Osteocyte (in vitro differentiated cells): ENCODE data around the gene SPATA31D4. TPM values are rescaled to one million over a fixed set of nuclear protein-coding genes. Genes with fewer than 3 reads are reported as not detected.
"Not testable (repeated sequence)": the region's sequence is repeated elsewhere in the genome, so short reads cannot be mapped to it uniquely, and the experiment has no call there.

ENCODE experiments used
- DNase-seq: peaks from one replicate; pipeline ENCODE4 v3.0.0; 2021; ENCODE audit warnings: mixed read lengths; ENCODE audit not compliant: unreplicated experiment; ENCODE audit errors: extremely low spot score
- H3K27ac Mint-ChIP-seq: one replicate; pipeline ENCODE4 v1.8.0; 2021; ENCODE audit warnings: mild to moderate bottlenecking, mixed read lengths; ENCODE audit not compliant: unreplicated experiment
- H3K27me3 Mint-ChIP-seq: one replicate; pipeline ENCODE4 v1.8.0; 2021; ENCODE audit warnings: mixed read lengths; ENCODE audit not compliant: unreplicated experiment
- H3K36me3 Mint-ChIP-seq: one replicate; pipeline ENCODE4 v1.8.0; 2021; ENCODE audit warnings: mixed read lengths; ENCODE audit not compliant: unreplicated experiment
- H3K4me1 Mint-ChIP-seq: one replicate; pipeline ENCODE4 v1.8.0; 2021; ENCODE audit warnings: mixed read lengths; ENCODE audit not compliant: unreplicated experiment
- H3K4me3 Mint-ChIP-seq: one replicate; pipeline ENCODE4 v1.8.0; 2021; ENCODE audit warnings: mild to moderate bottlenecking, moderate library complexity, mixed read lengths; ENCODE audit not compliant: unreplicated experiment
- H3K9me3 Mint-ChIP-seq: one replicate; pipeline ENCODE4 v1.8.0; 2021; ENCODE audit warnings: mixed read lengths; ENCODE audit not compliant: unreplicated experiment
- CTCF ChIP-seq: fragments of 200-600 bp; sonication (generic); IDR thresholded peaks from 2 replicates; pipeline ENCODE4 v1.5.0; 2021; ENCODE audit warnings: antibody characterized with exemption, mild to moderate bottlenecking, moderate library complexity
- long read RNA-seq: library from polyadenylated mRNA; unstranded; transcript quantifications from one replicate; pipeline ENCODE4 v2.0.0, GENCODE V29; 2021
- total RNA-seq: library from RNA; stranded (reverse); gene quantifications from 2 replicates; pipeline ENCODE4 v1.2.1, GENCODE V29; 2021

Gene SPATA31D4
- total RNA-seq = not detected in 2 replicates
- long read RNA-seq = 0 reads

DNA sequence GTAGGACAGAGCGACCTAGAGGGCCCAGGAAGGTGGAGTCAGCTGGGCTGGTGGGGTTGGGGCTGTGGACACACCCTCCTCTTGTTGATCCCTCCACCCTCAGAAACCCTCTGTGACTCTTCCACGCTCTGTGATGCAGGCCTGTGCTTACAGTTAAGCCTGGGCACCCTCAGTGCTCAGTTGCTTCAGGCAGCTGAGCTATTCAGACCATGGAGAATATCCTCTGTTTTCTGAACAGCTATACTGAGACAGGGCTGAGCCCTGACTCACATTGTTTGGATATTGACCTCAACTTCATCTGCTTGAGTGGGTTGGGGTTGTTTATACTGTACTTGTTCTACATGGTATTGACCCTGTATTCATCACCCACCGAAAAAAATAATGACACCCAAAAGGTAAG is at the start of gene SPATA31D4:
SPATA31D4 (plus strand) TSS at position 124 of the 400 bp plus-strand sequence; CDS start at position 210, 86 bp downstream.
- not testable (repeated sequence) for H3K36me3 Mint-ChIP-seq, H3K9me3 Mint-ChIP-seq, H3K4me3 Mint-ChIP-seq, DNase-seq, H3K27me3 Mint-ChIP-seq, H3K27ac Mint-ChIP-seq, H3K4me1 Mint-ChIP-seq

DNA sequence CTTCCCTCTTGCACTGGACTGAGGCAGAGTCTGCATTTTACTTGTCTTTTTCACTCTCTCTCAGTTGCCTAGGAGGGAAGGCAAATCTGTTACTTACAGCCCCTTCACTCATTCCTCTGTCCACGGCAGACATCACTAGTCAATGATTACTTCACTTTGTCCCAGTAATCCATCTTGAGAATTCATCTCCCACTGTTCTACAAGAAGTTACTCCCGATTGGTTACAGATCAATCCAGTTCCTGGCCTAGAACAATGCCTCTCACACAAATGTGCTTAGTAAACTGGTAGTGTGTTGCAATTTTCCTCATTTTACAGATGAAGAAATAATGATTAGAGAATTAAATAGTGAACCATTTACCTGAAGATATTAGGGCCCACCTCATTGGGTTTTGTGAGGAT is 49.7 kb upstream of the SPATA31D4 start:
- H3K4me1 Mint-ChIP-seq = peaks cover 15% of the 10 kb centered on the region
- no peaks in the 10 kb centered on the region for H3K27me3 Mint-ChIP-seq
- no peak overlapping the region for H3K27ac Mint-ChIP-seq
- no peak for TF ChIP-seq CTCF
- no peaks in the 10 kb centered on the region for H3K9me3 Mint-ChIP-seq
- H3K4me3 Mint-ChIP-seq = no peak overlapping the region
- DNase-seq = no peak
- H3K36me3 Mint-ChIP-seq = no peaks in the 10 kb centered on the region

GRCh38 chr9:81879501-81879916 is 48.7 kb upstream of the SPATA31D4 start:
- H3K4me1 Mint-ChIP-seq = peaks cover 18% of the 10 kb centered on the region
- TF ChIP-seq CTCF = no peak
- no peaks in the 10 kb centered on the region for H3K36me3 Mint-ChIP-seq
- H3K4me3 Mint-ChIP-seq = no peak overlapping the region
- DNase-seq = no peak
- H3K9me3 Mint-ChIP-seq = no peaks in the 10 kb centered on the region
- H3K27ac Mint-ChIP-seq = no peak overlapping the region
- H3K27me3 Mint-ChIP-seq = no peaks in the 10 kb centered on the region

DNA sequence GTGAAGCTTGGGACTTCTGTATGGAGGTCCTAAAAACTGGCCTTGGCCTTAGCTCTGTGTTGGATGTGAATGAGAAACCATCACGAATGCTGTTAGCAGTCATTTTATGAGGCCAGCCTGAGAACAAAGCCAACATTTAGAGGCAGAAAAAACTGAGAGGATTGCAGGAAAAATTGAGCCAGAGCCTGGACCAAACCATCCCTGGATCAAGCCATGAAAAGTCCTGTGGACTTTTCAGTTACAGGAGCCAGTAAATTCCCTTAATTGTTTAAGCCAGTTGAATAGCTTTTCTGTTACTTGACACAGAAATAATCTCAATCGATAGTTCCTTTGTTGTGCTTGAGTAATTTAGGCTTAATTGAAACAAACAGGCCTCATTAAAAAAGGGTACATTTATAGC is 42.6 kb upstream of the SPATA31D4 start:
- Mint-ChIP-seq H3K36me3 (no peaks in the 10 kb centered on the region), H3K4me1 (peaks cover 10% of the 10 kb centered on the region), H3K4me3 (no peak overlapping the region), H3K9me3 (no peaks in the 10 kb centered on the region), H3K27ac (no peak overlapping the region), H3K27me3 (no peaks in the 10 kb centered on the region)
- no peak for TF ChIP-seq CTCF
- no peak for DNase-seq

DNA sequence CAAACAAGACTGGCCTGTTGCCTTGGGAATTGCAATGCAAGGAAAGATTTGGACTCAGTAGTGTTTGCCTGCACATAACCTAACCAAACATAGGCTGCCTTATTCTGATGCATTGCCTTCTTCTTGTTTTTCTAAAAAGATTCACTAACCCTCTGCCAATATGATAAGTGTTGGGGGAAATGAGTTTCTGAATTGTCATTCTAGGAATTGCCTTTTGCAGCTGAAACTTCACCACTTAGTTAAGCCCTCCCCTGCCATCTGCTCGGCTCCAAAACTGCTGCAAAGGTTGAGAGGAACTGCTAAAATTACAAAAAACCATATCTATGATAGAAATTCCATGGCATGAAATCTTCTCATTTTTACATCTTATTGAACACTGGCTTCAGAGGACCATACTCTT is 41.6 kb upstream of the SPATA31D4 start:
- H3K4me1 Mint-ChIP-seq = peaks cover 10% of the 10 kb centered on the region
- no peak overlapping the region for H3K27ac Mint-ChIP-seq
- TF ChIP-seq CTCF = no peak
- no peaks in the 10 kb centered on the region for H3K36me3 Mint-ChIP-seq
- no peak for DNase-seq
- no peaks in the 10 kb centered on the region for H3K9me3 Mint-ChIP-seq
- H3K4me3 Mint-ChIP-seq = no peak overlapping the region
- no peaks in the 10 kb centered on the region for H3K27me3 Mint-ChIP-seq

GRCh38 chr9:81890104-81890503 is 38.1 kb upstream of the SPATA31D4 start:
- Mint-ChIP-seq H3K9me3 (no peaks in the 10 kb centered on the region), H3K4me1 (peaks cover 2% of the 10 kb centered on the region), H3K27ac (no peak overlapping the region), H3K4me3 (no peak overlapping the region), H3K36me3 (no peaks in the 10 kb centered on the region), H3K27me3 (no peaks in the 10 kb centered on the region)
- no peak for DNase-seq
- TF ChIP-seq CTCF = no peak
